G401.6 (cell line): ENCODE data around the gene PRKN.
A peak's percentile ranks its signal among the peaks of the same experiment; 100 is the strongest.

Experiments
- FAIRE-seq: peaks from 2 replicates; lab custom pipeline; 2012; peaks lifted over from hg19 to GRCh38; lab: Jason Lieb, UNC

Gene PRKN

GRCh38 chr6:162727322-162728182 lies at the start of gene PRKN, which contains the start of gene PACRG:
Gene PRKN, minus strand, starts transcription at chr6:162727766.
Gene PACRG, plus strand, starts transcription at chr6:162727974.
- FAIRE-seq, result peak; percentile 83

GRCh38 chr6:162777091-162777490 lies 49.5 kb upstream of the PRKN start:
- FAIRE-seq, result no peak

- FAIRE-seq, result no peak
These were observed 46.4 kb upstream of the PRKN start for GRCh38 chr6:162773996-162774395.

- no peak for FAIRE-seq
These were observed 44.9 kb upstream of the PRKN start for GRCh38 chr6:162772466-162772865.

- peak; percentile 13 for FAIRE-seq
These were observed 43.4 kb upstream of the PRKN start for GRCh38 chr6:162770955-162771354.

- FAIRE-seq, result no peak
These were observed 42.6 kb upstream of the PRKN start for GRCh38 chr6:162770136-162770535.

- FAIRE-seq, result no peak
These were observed 26.2 kb upstream of the PRKN start for GRCh38 chr6:162753775-162754174.

GRCh38 chr6:162751211-162751859 lies 23.8 kb upstream of the PRKN start:
- FAIRE-seq, result no peak

GRCh38 chr6:162750776-162751175 lies 23.2 kb upstream of the PRKN start:
- no peak for FAIRE-seq

- FAIRE-seq, result no peak
These were observed 9.4 kb upstream of the PRKN start for GRCh38 chr6:162736961-162737360.

- FAIRE-seq, result no peak
These were observed 5.9 kb upstream of the PRKN start for GRCh38 chr6:162733489-162733888.

GRCh38 chr6:162730502-162730901 lies 2.9 kb upstream of the PRKN start:
- FAIRE-seq, result no peak

- no peak for FAIRE-seq
These were observed 1.1 kb upstream of the PRKN start for GRCh38 chr6:162728706-162729105.

- FAIRE-seq, result no peak
These were observed 631 bp upstream of the PRKN start for GRCh38 chr6:162728197-162728596.

- no peak for FAIRE-seq
These were observed 632 bp downstream of the PRKN start for GRCh38 chr6:162726947-162727321.

GRCh38 chr6:162722633-162723032 lies 4.9 kb downstream of the PRKN start:
- FAIRE-seq, result no peak

GRCh38 chr6:162722226-162722625 lies 5.3 kb downstream of the PRKN start:
- FAIRE-seq, result no peak

- no peak for FAIRE-seq
These were observed 6.2 kb downstream of the PRKN start for GRCh38 chr6:162721404-162721687.

- no peak for FAIRE-seq
These were observed 8.0 kb downstream of the PRKN start for GRCh38 chr6:162719528-162719927.

GRCh38 chr6:162715601-162716000 lies 12.0 kb downstream of the PRKN start:
- no peak for FAIRE-seq

- FAIRE-seq, result no peak
These were observed 13.4 kb downstream of the PRKN start for GRCh38 chr6:162713974-162714780.

- FAIRE-seq, result no peak
These were observed 14.9 kb downstream of the PRKN start for GRCh38 chr6:162712694-162713093.

GRCh38 chr6:162711376-162711775 lies 16.2 kb downstream of the PRKN start:
- no peak for FAIRE-seq
